Stimulated activated CD8-positive, alpha-beta memory T cell treated with anti-CD3 and anti-CD28 coated beads, Interleukin-15, amount 100 ng/mL, for 1 hour (primary cell): Measurements from ENCODE around the gene PTPRD.
"Not testable (repeated sequence)": the region's sequence is repeated elsewhere in the genome, so short reads cannot be mapped to it uniquely, and the experiment has no call there.

Experiments
- DNase-seq: peaks from one replicate; pipeline ENCODE4 v3.0.0-alpha.2; 2020; ENCODE audit warnings: low read depth

Gene PTPRD

GRCh38 chr9:9004810-9005209, 1608.0 kb downstream of the PTPRD start:
- no peak for DNase-seq

DNA sequence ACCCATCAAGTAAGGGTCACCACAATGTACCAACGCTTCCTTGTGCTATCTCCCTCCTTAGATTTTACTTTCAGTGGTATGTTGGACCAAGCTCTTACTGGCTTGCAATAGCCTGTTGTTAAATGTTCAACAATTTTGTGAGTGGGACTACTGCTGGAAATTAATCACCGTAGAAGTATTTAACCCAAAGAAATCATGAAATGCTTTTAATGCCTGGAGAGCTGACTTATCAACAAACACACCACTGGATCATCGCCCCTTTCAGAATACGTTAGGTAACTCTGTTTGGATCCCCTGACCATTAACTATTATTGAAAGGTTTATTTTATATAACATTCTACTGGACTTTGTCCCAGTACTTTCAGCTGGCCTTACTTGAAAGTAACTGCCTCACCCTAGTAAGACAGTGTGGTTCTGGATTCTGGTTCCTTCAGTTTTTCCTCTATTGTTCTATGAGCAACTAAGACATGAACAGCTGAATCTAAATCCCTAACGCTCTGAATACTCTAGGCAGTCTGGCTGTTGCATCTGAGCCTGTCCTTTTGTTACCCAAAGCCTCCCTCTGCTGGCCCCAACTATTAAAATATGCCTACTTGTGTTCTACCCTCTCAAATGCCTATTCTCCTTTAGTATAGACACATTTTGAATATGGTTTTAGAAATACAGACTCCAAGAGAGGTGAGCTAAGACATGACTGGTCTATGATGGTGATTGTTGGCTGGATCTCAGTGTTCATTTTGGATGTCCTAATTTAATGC, 1609.8 kb downstream of the PTPRD start:
- DNase-seq = no peak

DNA sequence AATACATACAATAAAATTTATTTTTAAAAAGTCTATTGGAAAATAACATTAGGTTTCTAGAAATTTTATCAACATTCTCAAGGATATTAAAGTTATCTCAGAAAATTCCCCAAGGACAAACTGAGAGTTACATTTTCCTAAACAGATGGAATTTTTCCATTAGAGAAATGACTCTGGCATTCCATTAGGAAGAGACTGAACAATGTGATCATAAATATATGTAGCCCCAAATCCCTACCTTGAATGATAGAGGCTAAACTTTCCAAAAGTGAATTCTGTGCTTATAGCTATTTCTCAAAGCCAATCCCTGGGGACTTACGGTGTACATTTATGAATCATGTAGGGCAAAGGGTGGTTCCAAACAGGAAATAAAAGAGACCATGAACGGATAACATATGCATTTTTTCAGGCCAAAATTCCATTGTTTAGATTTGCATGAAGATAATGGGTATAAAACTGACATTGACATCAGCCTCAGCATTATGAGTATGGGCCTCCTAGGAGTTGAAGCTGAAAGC, 1632.2 kb downstream of the PTPRD start:
- no peak for DNase-seq

GRCh38 chr9:8978334-8978733, 1634.5 kb downstream of the PTPRD start:
- no peak for DNase-seq

DNA sequence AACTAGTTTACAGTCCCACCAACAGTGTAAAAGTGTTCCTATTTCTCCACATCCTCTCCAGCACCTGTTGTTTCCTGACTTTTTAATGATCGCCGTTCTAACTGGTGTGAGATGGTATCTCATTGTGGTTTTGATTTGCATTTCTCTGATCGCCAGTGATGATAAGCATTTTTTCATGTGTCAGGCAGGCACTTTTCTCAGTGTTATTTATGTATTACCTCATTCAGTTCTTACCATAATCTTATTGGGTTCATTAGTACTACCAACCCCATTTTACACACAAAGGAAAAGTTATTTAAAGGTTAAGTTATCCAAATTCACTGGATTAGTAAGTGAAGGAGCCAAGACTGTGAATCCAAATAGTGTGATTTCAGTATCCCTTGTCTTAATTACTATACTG, 1644.5 kb downstream of the PTPRD start:
- not testable (repeated sequence) for DNase-seq

- no peak for DNase-seq
These were observed 1648.9 kb downstream of the PTPRD start for GRCh38 chr9:8963885-8964284.

GRCh38 chr9:8962084-8962483, 1650.7 kb downstream of the PTPRD start:
- no peak for DNase-seq

DNA sequence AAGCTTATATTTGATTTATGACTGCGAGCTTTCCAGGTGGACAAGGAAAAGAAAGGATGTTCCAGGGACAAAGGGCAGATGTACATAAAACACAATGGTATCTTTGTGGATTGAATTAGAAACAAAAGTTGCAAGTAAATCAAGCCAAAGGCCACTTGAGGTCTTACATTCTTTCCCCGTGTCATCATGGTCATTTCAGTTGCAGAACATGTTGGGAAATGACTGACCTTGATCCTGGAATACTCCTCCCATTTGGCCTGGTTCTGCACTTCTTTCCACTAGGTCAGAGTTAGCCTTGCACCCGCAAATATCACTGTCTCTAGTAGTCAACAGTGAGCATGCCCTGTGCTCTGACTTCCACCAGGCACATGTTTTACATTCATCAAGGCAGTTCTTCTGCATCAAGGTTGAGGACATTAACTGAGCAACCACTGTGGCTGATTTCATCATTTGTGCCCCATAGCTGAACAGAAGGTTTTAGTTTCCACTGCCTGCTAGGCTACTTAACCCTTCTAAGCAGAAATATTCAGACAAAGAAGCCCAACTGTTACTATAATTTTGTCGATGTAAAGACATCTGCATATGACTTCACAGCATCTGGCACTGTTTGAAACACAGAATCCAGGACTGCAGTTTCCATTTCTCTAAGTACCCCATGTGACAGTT, 1651.5 kb downstream of the PTPRD start:
- no peak for DNase-seq

GRCh38 chr9:8960254-8960653, 1652.5 kb downstream of the PTPRD start:
- no peak for DNase-seq

GRCh38 chr9:8958358-8958757, 1654.4 kb downstream of the PTPRD start:
- DNase-seq = no peak

DNA sequence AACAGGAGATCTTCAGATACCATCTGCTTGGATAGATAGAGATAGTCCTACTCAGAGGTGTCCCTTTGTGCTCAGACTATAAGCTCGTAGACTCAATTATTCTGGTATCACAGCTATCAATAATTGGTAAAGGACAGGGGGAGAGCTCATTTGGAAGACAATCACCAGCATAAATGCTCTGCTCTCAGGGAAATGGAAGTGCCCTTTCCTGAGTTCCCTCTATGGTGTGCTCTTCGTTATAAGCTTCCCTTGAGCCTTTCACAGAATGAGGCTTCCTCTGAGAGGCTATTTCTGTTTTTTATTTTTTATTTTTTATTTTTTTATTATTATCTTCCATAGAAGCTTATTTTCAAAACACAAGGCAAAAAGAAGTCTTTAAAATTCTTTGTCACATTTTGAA, 1657.5 kb downstream of the PTPRD start:
- no peak for DNase-seq

DNA sequence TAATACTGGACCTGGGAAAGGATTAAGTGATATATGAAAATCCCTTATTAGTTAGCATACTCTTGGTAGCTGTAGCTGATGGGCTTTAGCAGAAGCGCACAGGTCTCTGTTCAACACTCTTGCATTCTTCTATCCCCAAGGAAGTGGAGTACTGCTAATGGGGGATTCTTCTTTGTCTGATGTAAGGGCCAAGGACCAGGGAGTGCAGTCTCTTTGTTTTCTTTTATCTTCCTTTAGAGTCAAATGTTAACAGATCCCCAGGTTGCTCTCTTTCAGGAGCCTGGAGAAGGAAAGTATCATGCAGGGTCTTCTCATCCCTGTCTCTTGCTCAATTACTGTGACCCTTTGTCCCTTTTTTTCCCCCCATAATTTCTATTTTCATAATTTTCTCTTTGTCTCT, 1666.3 kb downstream of the PTPRD start:
- no peak for DNase-seq

GRCh38 chr9:8943392-8943791, 1669.4 kb downstream of the PTPRD start:
- DNase-seq = no peak

DNA sequence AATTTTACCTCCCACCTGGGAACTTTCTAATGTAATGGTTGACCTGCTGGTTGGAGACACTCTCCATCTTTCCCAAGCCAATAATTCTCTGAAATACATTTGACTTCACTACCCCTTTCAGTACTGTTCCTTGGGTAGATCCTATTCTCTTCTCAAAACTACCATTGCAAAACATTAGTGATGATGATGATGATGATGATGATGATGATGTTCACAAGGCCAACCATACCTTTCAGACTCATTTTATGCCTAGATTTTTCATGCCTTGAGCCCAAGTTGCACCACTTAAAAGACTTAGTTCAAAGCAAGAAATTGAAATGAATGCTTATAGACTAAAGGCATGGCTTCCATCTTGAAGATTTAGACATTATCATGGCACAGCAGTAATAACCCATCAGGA, 1672.2 kb downstream of the PTPRD start:
- no peak for DNase-seq

DNA sequence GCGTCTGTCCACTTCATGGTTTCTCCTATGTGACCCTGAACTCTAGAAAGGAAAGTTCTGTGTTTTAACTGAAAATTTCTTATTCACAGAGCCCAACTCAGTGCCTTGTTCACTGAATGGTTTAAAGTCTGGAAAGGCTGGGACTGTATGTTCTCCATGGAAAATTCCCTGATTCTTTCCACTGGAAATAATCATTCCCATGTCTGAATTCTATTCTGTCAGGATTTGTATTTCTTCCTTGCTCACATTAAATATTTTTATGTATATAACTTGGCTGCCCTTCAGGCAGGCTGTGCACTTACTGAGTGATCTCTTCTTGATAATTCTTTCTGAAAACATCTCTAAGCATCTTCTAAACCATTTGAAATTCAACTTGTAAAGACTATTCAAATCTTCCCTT, 1686.3 kb downstream of the PTPRD start:
- no peak for DNase-seq

- no peak for DNase-seq
These were observed 1688.2 kb downstream of the PTPRD start for GRCh38 chr9:8924562-8924961.

DNA sequence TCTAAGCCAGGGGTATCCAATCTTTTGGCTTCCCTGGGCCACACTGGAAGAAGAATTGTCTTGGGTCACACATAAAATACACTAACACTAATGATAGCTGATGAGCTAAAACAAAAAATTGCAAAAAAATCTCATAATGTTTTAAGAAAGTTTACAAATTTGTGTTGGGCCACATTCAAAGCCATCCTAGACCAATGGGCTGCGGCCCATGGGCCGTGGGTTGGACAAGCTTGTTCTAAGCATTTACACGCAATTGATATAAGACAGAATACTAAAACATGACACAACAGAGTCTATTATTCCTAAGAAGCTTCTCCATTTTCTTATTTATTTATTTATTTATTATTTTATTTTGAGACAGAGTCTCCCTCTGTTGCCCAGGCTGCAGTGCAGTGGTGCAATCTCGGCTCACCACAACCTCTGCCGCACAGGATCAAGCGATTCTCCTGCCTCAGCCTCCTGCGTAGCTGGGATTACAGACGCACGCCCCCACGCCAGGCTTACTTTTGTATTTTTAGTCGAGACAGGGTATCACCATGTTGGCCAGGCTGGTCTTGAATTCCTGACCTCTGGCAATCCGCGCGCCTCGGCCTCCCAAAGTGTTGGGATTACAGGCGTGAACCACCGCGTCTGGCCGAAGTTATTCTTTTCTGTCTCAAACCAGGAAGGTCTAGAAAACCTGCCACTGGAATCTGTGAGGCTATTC, 1692.2 kb downstream of the PTPRD start:
- not testable (repeated sequence) for DNase-seq

GRCh38 chr9:8917956-8918739, 1694.7 kb downstream of the PTPRD start:
- no peak for DNase-seq

DNA sequence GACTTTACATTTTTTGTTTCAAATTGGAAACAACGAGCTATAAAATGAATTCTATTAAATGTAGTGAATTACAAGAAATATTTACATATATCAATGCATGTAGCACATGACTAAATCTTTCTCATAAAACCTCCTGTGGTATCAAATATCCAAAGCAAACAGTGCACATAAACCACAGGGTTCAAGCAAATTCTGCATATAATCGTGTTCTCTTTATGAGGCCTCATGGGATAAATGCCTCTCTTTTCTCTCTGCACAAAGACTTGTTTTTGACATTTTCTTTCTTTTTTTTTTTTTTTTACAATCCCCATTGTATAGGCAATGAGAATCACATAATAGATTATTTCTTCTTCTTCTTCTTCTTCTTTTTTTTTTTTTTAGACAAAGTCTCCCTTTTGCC, 1696.0 kb downstream of the PTPRD start:
- DNase-seq = no peak

DNA sequence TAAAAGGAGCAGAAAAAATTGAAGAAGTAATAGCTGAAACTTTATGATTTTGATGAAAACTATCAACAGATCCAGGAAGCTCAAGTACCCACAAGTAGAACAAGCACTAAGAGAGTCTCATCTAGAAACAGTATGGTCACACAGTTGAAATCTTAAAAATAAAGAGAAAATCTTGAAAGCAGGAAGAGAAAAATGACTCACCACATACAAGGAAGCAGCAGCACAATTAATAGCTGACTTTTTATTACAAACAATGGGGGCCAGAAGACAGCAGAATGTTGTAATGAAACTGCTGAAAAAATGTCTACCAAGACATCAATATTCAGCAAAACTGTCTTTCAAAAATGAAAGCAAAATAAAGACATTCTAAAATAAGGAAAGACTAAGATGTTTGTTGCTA, 1704.9 kb downstream of the PTPRD start:
- DNase-seq = no peak

DNA sequence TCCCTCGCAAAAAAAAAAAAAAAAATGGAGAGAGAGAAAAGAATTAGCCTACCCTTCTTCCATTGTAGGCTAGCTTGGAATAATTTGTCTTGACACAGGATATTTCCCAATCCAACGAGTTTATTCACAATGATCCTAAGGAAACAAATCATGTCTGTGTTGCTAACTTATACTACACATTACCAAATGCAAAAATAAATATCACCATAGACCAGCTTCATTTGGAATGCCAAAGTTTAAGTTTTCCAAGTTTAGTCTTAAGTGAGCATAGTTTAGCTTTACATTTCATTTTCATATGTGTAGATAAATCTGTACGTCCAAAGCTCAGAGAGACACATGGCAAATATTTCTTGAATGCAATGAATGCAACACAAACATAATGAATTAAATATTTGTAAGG, 1707.1 kb downstream of the PTPRD start:
- DNase-seq = no peak
